ENCODE measurements around the gene ORMDL3. TPM values are rescaled to one million over a fixed set of nuclear protein-coding genes. Genes with fewer than 3 reads are reported as not detected.
"Not testable (repeated sequence)": the region's sequence is repeated elsewhere in the genome, so short reads cannot be mapped to it uniquely, and the experiment has no call there.

Gene ORMDL3
- total RNA-seq, 1 experiment from 2014 or later = 42.7 TPM

DNA sequence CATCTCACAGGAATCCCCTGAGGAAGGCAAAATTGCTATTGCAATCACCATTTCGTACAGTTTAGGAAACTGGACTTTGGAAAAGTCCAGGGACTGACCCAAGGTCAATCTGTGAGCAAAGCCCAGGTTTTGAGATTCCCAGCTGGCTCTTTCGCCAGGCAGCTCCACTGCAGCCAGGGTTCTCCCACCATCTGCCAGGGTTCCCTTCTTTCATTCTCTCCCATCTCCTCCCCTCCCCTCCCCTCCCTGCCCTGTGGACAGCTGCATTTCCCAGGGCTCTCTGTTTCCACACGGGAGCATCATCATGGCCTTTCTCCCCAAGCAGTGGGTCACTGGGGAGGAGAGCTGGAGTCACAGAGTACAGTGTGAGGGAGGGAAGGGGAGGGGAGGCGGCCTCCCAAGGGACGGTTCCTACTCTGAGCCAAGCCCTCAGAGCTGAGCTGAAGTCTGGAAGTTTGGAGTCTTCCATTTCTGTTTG is 23.5 kb upstream of the ORMDL3 start:
- DNase-seq (ENCODE audit: low read depth) = no peak

DNA sequence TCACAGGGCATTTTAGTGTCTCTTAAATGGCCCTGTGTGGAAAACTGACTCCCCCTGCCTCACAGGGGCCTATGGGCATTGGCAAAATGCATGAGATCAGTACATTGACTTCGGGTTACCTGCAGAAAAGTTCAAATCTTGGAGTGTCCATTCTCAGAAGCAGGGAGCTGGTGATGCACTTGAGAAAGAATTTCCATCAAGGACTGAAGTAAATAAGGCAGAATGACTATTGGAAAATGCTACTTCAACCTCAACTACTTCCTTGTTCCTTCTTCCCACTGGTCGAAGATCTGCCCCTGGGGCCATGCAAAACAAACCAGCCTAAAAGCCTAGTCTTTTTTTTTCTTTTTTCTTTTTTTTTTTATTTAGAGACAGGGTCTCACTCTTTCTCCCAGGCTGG is 21.6 kb upstream of the ORMDL3 start:
- no peak for DNase-seq (ENCODE audit: low read depth)

- not testable (repeated sequence) for DNase-seq (ENCODE audit: low read depth)
These were observed 21.1 kb upstream of the ORMDL3 start for GRCh38 chr17:39948489-39948828.

DNA sequence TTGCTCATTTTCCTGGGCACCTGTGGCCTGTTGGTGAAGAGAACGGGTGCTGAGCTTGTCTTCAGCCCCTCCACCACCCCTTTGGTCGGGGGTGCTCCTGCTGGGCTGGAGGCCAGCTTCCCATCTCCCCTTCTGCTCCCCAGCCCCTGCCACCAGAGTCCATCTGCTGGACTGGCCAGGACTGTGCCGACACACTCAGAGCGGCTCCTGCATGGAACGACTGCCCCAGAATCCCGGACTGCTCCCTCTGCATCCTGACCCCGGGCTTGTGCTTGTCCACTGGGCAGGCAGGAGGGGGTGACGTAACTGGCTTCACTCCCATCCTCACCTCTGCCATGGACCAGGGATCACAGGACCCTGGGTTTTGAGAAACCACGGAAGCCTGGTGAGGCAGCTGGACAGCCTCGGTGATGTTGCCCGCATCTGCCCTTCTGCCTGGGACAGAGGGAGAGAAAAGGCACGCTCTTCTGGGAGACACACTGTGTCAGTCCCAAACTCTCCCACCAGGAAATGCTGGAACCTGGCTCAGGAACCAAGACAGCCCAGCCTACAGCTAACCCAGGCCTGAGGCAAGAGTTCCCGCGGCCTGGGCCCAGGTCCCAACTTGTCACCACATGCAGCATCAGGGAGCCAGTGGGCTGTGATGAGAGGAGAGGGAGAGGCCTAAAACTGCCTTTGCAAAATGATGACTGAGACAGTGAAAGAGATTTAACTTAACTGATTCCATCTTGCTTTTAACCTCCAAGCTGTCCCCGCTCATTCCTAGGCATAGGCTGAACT is 19.3 kb upstream of the ORMDL3 start:
- DNase-seq (ENCODE audit: low read depth) = no peak

GRCh38 chr17:39944393-39944711 is 17.0 kb upstream of the ORMDL3 start:
- no peak for DNase-seq (ENCODE audit: low read depth)

DNA sequence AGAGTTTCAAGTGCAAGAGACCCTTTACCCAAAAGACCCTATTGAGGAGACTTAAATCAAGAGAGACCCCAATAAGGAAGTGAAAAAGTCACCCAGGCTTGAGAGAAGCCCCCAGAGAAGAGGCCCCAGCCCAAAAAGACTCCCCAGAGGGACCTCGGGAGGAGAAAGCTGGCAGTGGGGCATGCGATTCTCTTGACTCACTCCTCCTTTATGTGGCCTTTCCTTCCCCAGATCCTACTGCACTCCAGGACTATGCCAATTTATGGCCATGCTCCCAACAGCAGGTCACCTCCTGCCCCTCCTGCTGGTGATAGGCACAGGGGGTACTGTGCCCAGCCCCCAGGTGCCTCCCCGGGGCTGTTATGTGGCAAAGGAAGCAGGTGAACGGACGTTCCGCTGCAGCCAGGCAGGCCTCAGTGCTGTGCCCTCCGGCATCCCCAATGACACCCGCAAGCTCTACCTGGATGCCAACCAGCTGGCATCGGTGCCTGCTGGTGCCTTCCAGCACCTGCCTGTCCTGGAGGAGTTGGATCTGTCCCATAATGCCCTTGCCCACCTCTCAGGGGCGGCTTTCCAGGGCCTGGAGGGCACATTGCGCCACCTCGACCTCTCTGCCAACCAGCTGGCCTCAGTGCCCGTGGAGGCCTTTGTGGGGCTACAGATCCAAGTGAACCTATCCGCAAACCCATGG is 16.4 kb upstream of the ORMDL3 start:
- DNase-seq (ENCODE audit: low read depth) = no peak

DNA sequence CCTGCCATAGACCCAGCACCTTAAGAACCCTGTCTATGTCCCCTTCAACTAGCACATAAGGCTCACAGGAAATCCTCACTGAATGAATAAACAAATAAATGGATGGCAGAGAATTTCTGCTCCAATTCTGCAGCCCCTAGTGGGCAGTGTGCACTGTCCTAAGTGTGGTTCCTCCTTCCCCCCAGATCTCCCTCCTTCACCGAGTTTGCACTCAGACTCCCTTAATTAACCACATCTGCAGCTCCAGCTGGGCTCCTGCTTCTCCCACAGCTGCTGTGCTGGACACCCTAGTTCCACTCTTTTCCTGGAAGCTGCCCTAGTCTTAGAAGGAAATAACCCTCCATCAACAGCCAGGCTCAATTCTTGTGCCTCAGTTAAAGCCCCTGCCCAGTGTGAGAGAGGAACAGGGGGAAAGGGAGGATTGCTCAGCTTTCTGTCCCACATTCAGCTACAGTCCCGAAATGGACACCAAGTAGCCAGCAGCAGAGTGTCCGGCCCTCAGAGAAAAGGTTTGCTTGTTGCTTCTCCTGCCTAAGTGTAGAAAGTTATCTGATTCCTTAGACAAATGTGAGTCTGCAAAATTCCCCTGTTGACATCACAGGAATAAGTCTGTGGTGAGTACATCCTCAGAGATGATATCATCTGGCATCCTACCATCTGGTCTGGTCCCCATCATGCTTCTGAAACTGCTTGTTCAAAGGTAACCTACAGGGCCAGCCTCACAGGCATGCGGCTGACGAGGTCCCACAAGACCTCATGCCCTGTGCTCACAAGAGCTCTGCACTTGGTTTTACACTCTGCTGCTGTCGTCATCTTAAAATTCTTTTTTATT is 12.4 kb upstream of the ORMDL3 start:
- peak; percentile 76 for DNase-seq (ENCODE audit: low read depth)

DNA sequence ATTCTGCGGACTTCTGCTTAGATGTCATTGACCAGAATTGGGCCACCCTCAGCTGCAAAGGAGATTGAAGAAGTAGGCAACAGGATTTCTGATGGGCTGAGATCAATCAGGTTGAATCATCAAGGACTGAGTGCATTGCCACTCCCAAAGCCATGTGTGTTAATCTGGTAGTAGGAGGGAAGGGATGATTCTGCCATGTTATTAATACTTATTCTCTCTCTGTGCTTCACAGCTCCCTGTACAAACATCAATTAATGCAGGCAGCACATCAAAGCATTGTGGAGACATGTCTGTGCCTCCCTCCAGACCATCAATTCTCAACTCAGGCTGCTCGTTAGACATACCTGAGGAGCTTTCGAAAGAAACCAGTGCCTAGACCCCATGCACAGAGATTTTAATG is 11.7 kb upstream of the ORMDL3 start:
- DNase-seq (ENCODE audit: low read depth) = no peak

- DNase-seq (ENCODE audit: low read depth) = no peak
These were observed 10.9 kb upstream of the ORMDL3 start for GRCh38 chr17:39938140-39938869.

- no peak for DNase-seq (ENCODE audit: low read depth)
These were observed 10.0 kb upstream of the ORMDL3 start for GRCh38 chr17:39937447-39937846.

GRCh38 chr17:39935909-39936308 is 8.5 kb upstream of the ORMDL3 start:
- no peak for DNase-seq (ENCODE audit: low read depth)

- no peak for DNase-seq (ENCODE audit: low read depth)
These were observed 6.9 kb upstream of the ORMDL3 start for GRCh38 chr17:39934324-39934723.

DNA sequence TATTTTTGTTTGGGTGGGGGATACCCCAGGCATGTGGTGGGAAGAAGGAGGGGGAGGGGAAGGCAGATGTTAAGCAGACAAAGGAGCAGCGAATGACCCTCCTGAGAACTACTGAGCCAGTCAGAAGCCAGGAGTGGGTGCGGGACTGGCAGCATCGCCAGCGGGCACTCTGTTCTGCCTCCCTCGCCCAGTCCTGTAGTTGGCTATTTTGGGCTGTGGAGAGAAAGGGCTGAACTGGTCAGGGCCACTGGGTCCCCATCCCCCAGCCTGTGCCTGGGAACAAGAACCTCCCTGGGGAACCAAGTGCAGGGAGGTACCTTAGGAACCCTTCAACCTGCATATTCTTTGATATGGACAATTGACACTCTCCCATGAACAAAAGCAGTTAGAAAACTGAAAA is 6.5 kb upstream of the ORMDL3 start:
- no peak for DNase-seq (ENCODE audit: low read depth)

GRCh38 chr17:39929646-39930407 is 2.4 kb upstream of the ORMDL3 start:
- peak; percentile 82 for DNase-seq (ENCODE audit: low read depth)

GRCh38 chr17:39928858-39929645 is 1.7 kb upstream of the ORMDL3 start:
- DNase-seq (ENCODE audit: low read depth) = peak; percentile 94

- DNase-seq (ENCODE audit: low read depth) = peak; percentile 47
These were observed 792 bp upstream of the ORMDL3 start for GRCh38 chr17:39927929-39928857.

GRCh38 chr17:39926588-39927100 is 757 bp downstream of the ORMDL3 start:
- DNase-seq (ENCODE audit: low read depth) = peak; percentile 30

DNA sequence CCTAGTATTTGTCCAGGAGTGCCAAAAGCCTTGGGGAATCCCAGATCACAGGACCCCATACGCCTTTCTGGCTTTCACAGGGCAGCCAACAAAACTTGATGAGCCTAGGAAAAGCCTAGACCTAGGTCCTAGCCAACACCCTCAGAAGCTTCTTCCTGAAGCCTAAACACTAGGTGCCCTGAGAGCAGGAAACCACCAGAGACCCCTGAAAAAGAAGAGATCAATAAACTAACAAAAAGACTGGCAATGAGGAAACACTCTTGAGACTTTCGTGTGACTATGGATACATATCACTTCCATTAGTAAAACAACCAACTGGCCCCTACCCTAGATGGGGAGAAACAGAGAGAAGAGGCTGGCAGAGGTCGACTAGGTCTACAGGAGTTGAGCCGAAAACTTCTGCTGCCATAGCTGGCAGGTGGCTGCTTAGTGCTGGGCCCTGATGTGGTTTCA is 1.2 kb downstream of the ORMDL3 start:
- no peak for DNase-seq (ENCODE audit: low read depth)

Data from M059J (cell line).